CD4-positive, alpha-beta T cell treated with Interferon alpha-2 for 1 hour (primary cell): ENCODE measurements around the gene BHLHE23.

Experiments used
- DNase-seq, 2 donors: peaks; one replicate each; pipeline ENCODE4 v3.0.0-alpha.2; 2020 to 2022

The BHLHE23 gene

GRCh38 chr20:62986257-62986800 lies 20.4 kb downstream of the BHLHE23 start:
- DNase-seq: no peak

- DNase-seq: no peak
Observed at GRCh38 chr20:62985444-62985778, 21.4 kb downstream of the BHLHE23 start.

GRCh38 chr20:62984666-62985443 lies 21.9 kb downstream of the BHLHE23 start:
- no peak for DNase-seq

- no peak for DNase-seq
Observed at GRCh38 chr20:62983210-62983609, 23.6 kb downstream of the BHLHE23 start.

- DNase-seq: no peak
Observed at GRCh38 chr20:62982124-62983075, 24.4 kb downstream of the BHLHE23 start.

GRCh38 chr20:62980970-62981369 lies 25.8 kb downstream of the BHLHE23 start:
- peak; percentile 19 to 48 for DNase-seq

GRCh38 chr20:62980380-62980960 lies 26.3 kb downstream of the BHLHE23 start:
- no peak for DNase-seq

- DNase-seq: no peak
Observed at GRCh38 chr20:62979876-62980373, 26.8 kb downstream of the BHLHE23 start.

GRCh38 chr20:62979310-62979709 lies 27.5 kb downstream of the BHLHE23 start:
- DNase-seq: no peak

- no peak for DNase-seq
Observed at GRCh38 chr20:62978561-62978943, 28.2 kb downstream of the BHLHE23 start.

GRCh38 chr20:62977613-62978560 lies 28.9 kb downstream of the BHLHE23 start:
- DNase-seq: peak; percentile 84 to 89

GRCh38 chr20:62976886-62977285 lies 29.9 kb downstream of the BHLHE23 start:
- DNase-seq: no peak

GRCh38 chr20:62975812-62976508 lies 30.8 kb downstream of the BHLHE23 start:
- no peak for DNase-seq

- DNase-seq: no peak
Observed at GRCh38 chr20:62975251-62975760, 31.5 kb downstream of the BHLHE23 start.

- DNase-seq: no peak
Observed at GRCh38 chr20:62972845-62973745, 33.7 kb downstream of the BHLHE23 start.

- DNase-seq: peak; percentile 85 to 87
Observed at GRCh38 chr20:62971950-62972844, 34.6 kb downstream of the BHLHE23 start.

GRCh38 chr20:62971211-62971949 lies 35.4 kb downstream of the BHLHE23 start:
- DNase-seq: no peak
